CD4-positive, alpha-beta T cell (primary cell): ENCODE data around the gene SLC2A9. TPM values are rescaled to one million over a fixed set of nuclear protein-coding genes. Genes with fewer than 3 reads are reported as not detected.

Experiments used
- ATAC-seq: fragments of 200-7000 bp; cut with Tn5 transposase; one replicate; pipeline ENCODE4 v1.10.0; 2022; ENCODE audit warnings: mild to moderate bottlenecking; ENCODE audit not compliant: poor library complexity
- CTCF ChIA-PET: fragments of 350-600 bp; sonication (Branson Sonifier 250); formaldehyde crosslinking; loops from one replicate; lab custom pipeline; 2021; ENCODE audit warnings: antibody characterized with exemption, inconsistent platforms; lab: Charles Lee
- POLR2A ChIA-PET: fragments of 350-600 bp; sonication (Branson Sonifier 250); formaldehyde crosslinking; loops from one replicate; lab custom pipeline; 2021; ENCODE audit warnings: antibody characterized with exemption, inconsistent platforms; lab: Charles Lee
- DNase-seq, 14 experiments: peaks; one replicate each; pipeline ENCODE4 v3.0.0-alpha.2; 2013 to 2020; ENCODE audit warnings: mixed read lengths in 2 of 14
- H3K27ac ChIP-seq, 2 donors: one replicate each; pipeline versions ENCODE4 v1.5.1 to v1.7.0; 2013; ENCODE audit warnings: low read length in 2 of 2, low read depth in 1 of 2, mild to moderate bottlenecking in 1 of 2
- H3K27me3 ChIP-seq, 2 experiments: 1 replicate in 1 of 2; 2 replicates in 1 of 2; pipeline versions ENCODE4 v1.6.1 to v1.7.0; 2013; ENCODE audit warnings: low read length in 2 of 2, control low read depth in 1 of 2, mild to moderate bottlenecking in 1 of 2, moderate library complexity in 1 of 2; ENCODE audit not compliant: insufficient read depth in 2 of 2, control insufficient read depth in 1 of 2
- H3K36me3 ChIP-seq: one replicate; pipeline ENCODE4 v1.6.1; 2013; ENCODE audit warnings: low read length, control low read depth; ENCODE audit not compliant: insufficient read depth
- H3K4me1 ChIP-seq: one replicate; pipeline ENCODE4 v1.6.1; 2013; ENCODE audit warnings: low read length, control low read depth; ENCODE audit not compliant: insufficient read depth
- H3K4me3 ChIP-seq: one replicate; pipeline ENCODE4 v1.5.1; 2013; ENCODE audit warnings: mild to moderate bottlenecking, low read length, moderate library complexity
- H3K9me3 ChIP-seq, 2 experiments: 1 replicate in 1 of 2; 2 replicates in 1 of 2; pipeline versions ENCODE4 v1.6.1 to v1.7.0; 2013; ENCODE audit warnings: low read length in 2 of 2, mild to moderate bottlenecking in 2 of 2, control low read depth in 1 of 2, moderate library complexity in 1 of 2; ENCODE audit not compliant: control insufficient read depth in 1 of 2, insufficient read depth in 1 of 2
- H3K27ac Mint-ChIP-seq: one replicate; pipeline ENCODE4 v1.8.0; 2020; ENCODE audit warnings: mixed read lengths
- H3K27me3 Mint-ChIP-seq: one replicate; pipeline ENCODE4 v1.8.0; 2021; ENCODE audit warnings: mixed read lengths
- H3K36me3 Mint-ChIP-seq: one replicate; pipeline ENCODE4 v1.8.0; 2021; ENCODE audit warnings: low read depth, mixed read lengths
- H3K4me1 Mint-ChIP-seq: one replicate; pipeline ENCODE4 v1.8.0; 2021; ENCODE audit warnings: low read depth, mixed read lengths
- H3K4me3 Mint-ChIP-seq: one replicate; pipeline ENCODE4 v1.8.0; 2020; ENCODE audit warnings: mild to moderate bottlenecking, mixed read lengths
- H3K9me3 Mint-ChIP-seq: one replicate; pipeline ENCODE4 v1.8.0; 2020; ENCODE audit warnings: mixed read lengths
- intact Hi-C, 2 experiments: fragments of 100-400 bp; cut with DNase I in 1 of 2; cut with micrococcal nuclease in 1 of 2; formaldehyde crosslinking; loops; one replicate each; pipeline versions ENCODE4 v1.15.1 to v1.9.0; 2023 to 2025; cut with DNase I, micrococcal nuclease
- total RNA-seq, 174 experiments: library from RNA in 2 of 174; stranded (reverse) in 2 of 174; gene quantifications; one replicate each; pipeline ENCODE4 v1.2.3 and lab custom pipeline; 2021 to 2026
- TF ChIP-seq, protein P1 (sequence below): fragments of 200-600 bp; IDR thresholded peaks from one replicate; pipeline ENCODE4 v1.8.0; 2022; ENCODE audit warnings: antibody characterized with exemption, mild to moderate bottlenecking

SLC2A9 gene
- total RNA-seq, 2 experiments from 2014 or later = 2.2 to 3.6 TPM

- Histone ChIP-seq H3K4me3 (no peak overlapping the region), H3K27me3 (no peaks in the 10 kb centered on the region), H3K9me3 (peaks cover 0 to 4% of the 10 kb centered on the region in 2 experiments), H3K27ac (no peak overlapping the region), H3K36me3 (no peaks in the 10 kb centered on the region), H3K4me1 (no peaks in the 10 kb centered on the region)
- no peak overlapping the region for H3K4me3 Mint-ChIP-seq
- TF ChIP-seq, protein P1, sequence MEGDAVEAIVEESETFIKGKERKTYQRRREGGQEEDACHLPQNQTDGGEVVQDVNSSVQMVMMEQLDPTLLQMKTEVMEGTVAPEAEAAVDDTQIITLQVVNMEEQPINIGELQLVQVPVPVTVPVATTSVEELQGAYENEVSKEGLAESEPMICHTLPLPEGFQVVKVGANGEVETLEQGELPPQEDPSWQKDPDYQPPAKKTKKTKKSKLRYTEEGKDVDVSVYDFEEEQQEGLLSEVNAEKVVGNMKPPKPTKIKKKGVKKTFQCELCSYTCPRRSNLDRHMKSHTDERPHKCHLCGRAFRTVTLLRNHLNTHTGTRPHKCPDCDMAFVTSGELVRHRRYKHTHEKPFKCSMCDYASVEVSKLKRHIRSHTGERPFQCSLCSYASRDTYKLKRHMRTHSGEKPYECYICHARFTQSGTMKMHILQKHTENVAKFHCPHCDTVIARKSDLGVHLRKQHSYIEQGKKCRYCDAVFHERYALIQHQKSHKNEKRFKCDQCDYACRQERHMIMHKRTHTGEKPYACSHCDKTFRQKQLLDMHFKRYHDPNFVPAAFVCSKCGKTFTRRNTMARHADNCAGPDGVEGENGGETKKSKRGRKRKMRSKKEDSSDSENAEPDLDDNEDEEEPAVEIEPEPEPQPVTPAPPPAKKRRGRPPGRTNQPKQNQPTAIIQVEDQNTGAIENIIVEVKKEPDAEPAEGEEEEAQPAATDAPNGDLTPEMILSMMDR = no peak
- no peak overlapping the region for H3K27ac Mint-ChIP-seq
- no peaks in the 10 kb centered on the region for H3K9me3 Mint-ChIP-seq
- H3K27me3 Mint-ChIP-seq = no peaks in the 10 kb centered on the region
- intact Hi-C loops = no loop called here
- DNase-seq (no peak), ATAC-seq (no peak)
- H3K36me3 Mint-ChIP-seq = no peaks in the 10 kb centered on the region
- ChIA-PET POLR2A (no interaction called here), CTCF (no interaction called here)
- H3K4me1 Mint-ChIP-seq = no peaks in the 10 kb centered on the region
These were observed 154.4 kb downstream of the SLC2A9 start for GRCh38 chr4:9866931-9867330.

GRCh38 chr4:9861561-9861960, 159.7 kb downstream of the SLC2A9 start:
- TF ChIP-seq, protein P1 = no peak
- ChIA-PET POLR2A (no interaction called here), CTCF (no interaction called here)
- DNase-seq (no peak), ATAC-seq (no peak)
- Histone ChIP-seq H3K27ac (no peak overlapping the region), H3K36me3 (no peaks in the 10 kb centered on the region), H3K4me3 (no peak overlapping the region), H3K9me3 (peaks cover 4 to 7% of the 10 kb centered on the region in 2 experiments), H3K4me1 (no peaks in the 10 kb centered on the region), H3K27me3 (peaks cover 0 to 2% of the 10 kb centered on the region in 2 experiments)
- H3K36me3 Mint-ChIP-seq = no peaks in the 10 kb centered on the region
- no peaks in the 10 kb centered on the region for H3K27me3 Mint-ChIP-seq
- H3K27ac Mint-ChIP-seq = no peak overlapping the region
- no peaks in the 10 kb centered on the region for H3K4me1 Mint-ChIP-seq
- no peaks in the 10 kb centered on the region for H3K9me3 Mint-ChIP-seq
- H3K4me3 Mint-ChIP-seq = no peak overlapping the region
- intact Hi-C loops = no loop called here

- no peak overlapping the region for H3K27ac Mint-ChIP-seq
- H3K9me3 Mint-ChIP-seq = peaks cover 5% of the 10 kb centered on the region
- TF ChIP-seq, protein P1 = no peak
- Histone ChIP-seq H3K27ac (no peak overlapping the region), H3K4me1 (no peaks in the 10 kb centered on the region), H3K9me3 (peaks cover 5 to 7% of the 10 kb centered on the region in 2 experiments), H3K4me3 (no peak overlapping the region), H3K27me3 (peaks cover 0 to 2% of the 10 kb centered on the region in 2 experiments), H3K36me3 (no peaks in the 10 kb centered on the region)
- ChIA-PET POLR2A (no interaction called here), CTCF (no interaction called here)
- H3K27me3 Mint-ChIP-seq = no peaks in the 10 kb centered on the region
- intact Hi-C loops = no loop called here
- DNase-seq (no peak), ATAC-seq (no peak)
- H3K36me3 Mint-ChIP-seq = no peaks in the 10 kb centered on the region
- H3K4me3 Mint-ChIP-seq = no peak overlapping the region
- H3K4me1 Mint-ChIP-seq = no peaks in the 10 kb centered on the region
These were observed 161.5 kb downstream of the SLC2A9 start for GRCh38 chr4:9859810-9860209.
